OCI-LY1 (cell line): Measurements from ENCODE around the gene SEMA6D.

Experiments used
- H2AFZ ChIP-seq: fragments of 200-600 bp; sonication (generic), shearing (Covaris generic); 2 replicates; pipeline ENCODE4 v1.6.0; 2014; ENCODE audit warnings: antibody characterized with exemption, mild to moderate bottlenecking, low read length
- H3F3A ChIP-seq: fragments of 200-600 bp; sonication (generic), shearing (Covaris generic); 2 replicates; pipeline ENCODE4 v1.6.0; 2014; ENCODE audit warnings: mild to moderate bottlenecking, antibody characterized with exemption, low read length, moderate library complexity; ENCODE audit not compliant: insufficient read depth
- H3K27ac ChIP-seq: fragments of 200-600 bp; sonication (generic); 2 replicates; pipeline ENCODE4 v1.5.1; 2014; ENCODE audit warnings: low read length, mixed run types, mild to moderate bottlenecking, low read depth; ENCODE audit not compliant: poor library complexity, severe bottlenecking
- H3K27me3 ChIP-seq: fragments of 200-600 bp; sonication (generic); 2 replicates; pipeline ENCODE4 v1.6.0; 2014; ENCODE audit warnings: antibody characterized with exemption, mild to moderate bottlenecking, low read length, moderate library complexity; ENCODE audit not compliant: insufficient read depth
- H3K36me3 ChIP-seq: fragments of 200-600 bp; sonication (generic); 2 replicates; pipeline ENCODE4 v1.6.1; 2014; ENCODE audit warnings: mild to moderate bottlenecking, antibody characterized with exemption, low read length, moderate library complexity, mixed read lengths; ENCODE audit not compliant: insufficient read depth
- H3K4me1 ChIP-seq: fragments of 200-600 bp; sonication (generic); 2 replicates; pipeline ENCODE4 v1.5.1; 2014; ENCODE audit warnings: mild to moderate bottlenecking, low read length, moderate library complexity; ENCODE audit not compliant: insufficient read depth, severe bottlenecking
- H3K4me2 ChIP-seq: fragments of 200-600 bp; sonication (generic), shearing (Covaris generic); 2 replicates; pipeline ENCODE4 v1.6.1; 2014; ENCODE audit warnings: low read length
- H3K4me3 ChIP-seq: fragments of 200-600 bp; sonication (generic); 2 replicates; pipeline ENCODE4 v1.5.1; 2014; ENCODE audit warnings: low read length, low read depth, mild to moderate bottlenecking, mixed read lengths; ENCODE audit not compliant: poor library complexity, severe bottlenecking
- H3K79me2 ChIP-seq: fragments of 200-600 bp; shearing (Covaris generic); 2 replicates; pipeline ENCODE4 v1.6.1; 2016; ENCODE audit warnings: mixed run types, low read length, mixed read lengths; ENCODE audit not compliant: insufficient read depth
- H3K9ac ChIP-seq: fragments of 200-600 bp; sonication (generic), shearing (Covaris generic); 2 replicates; pipeline ENCODE4 v1.6.1; 2014; ENCODE audit warnings: mild to moderate bottlenecking, low read length, mixed read lengths
- H3K9me2 ChIP-seq: fragments of 200-600 bp; sonication (generic), shearing (Covaris generic); 2 replicates; pipeline ENCODE4 v1.6.1; 2014; ENCODE audit warnings: low read depth, mild to moderate bottlenecking, low read length, mixed read lengths
- H3K9me3 ChIP-seq: fragments of 200-600 bp; shearing (Covaris generic); 2 replicates; pipeline ENCODE4 v1.6.1; 2014; ENCODE audit warnings: low read length, mixed read lengths
- H4K20me1 ChIP-seq: fragments of 200-600 bp; sonication (generic), shearing (Covaris generic); 2 replicates; pipeline ENCODE4 v1.6.0; 2016; ENCODE audit warnings: mild to moderate bottlenecking, low read length; ENCODE audit not compliant: insufficient read depth
- CTCF ChIP-seq: fragments of 200-600 bp; sonication (generic), shearing (Covaris generic); IDR thresholded peaks from 2 replicates; pipeline ENCODE4 v1.5.1; 2017; ENCODE audit warnings: mild to moderate bottlenecking, antibody characterized with exemption, low read length, moderate library complexity, mixed read lengths
- EZH2 ChIP-seq: fragments of 200-600 bp; sonication (generic), shearing (Covaris generic); IDR thresholded peaks from 2 replicates; pipeline ENCODE4 v1.8.0; 2017; ENCODE audit warnings: borderline replicate concordance, mixed run types, mild to moderate bottlenecking, antibody characterized with exemption, low read length, moderate library complexity, mixed read lengths

Gene SEMA6D

GRCh38 chr15:47768735-47769134 is 51.4 kb downstream of the SEMA6D start:
- Histone ChIP-seq H3F3A (no peaks in the 10 kb centered on the region), H3K4me3 (no peak overlapping the region), H3K27ac (no peak overlapping the region), H3K9me2 (no peaks in the 10 kb centered on the region), H3K4me1 (no peaks in the 10 kb centered on the region), H3K9ac (no peak overlapping the region), H3K4me2 (no peak overlapping the region), H3K36me3 (no peaks in the 10 kb centered on the region), H4K20me1 (no peaks in the 10 kb centered on the region), H3K27me3 (no peaks in the 10 kb centered on the region), H2AFZ (no peak overlapping the region), H3K79me2 (no peaks in the 10 kb centered on the region), H3K9me3 (no peaks in the 10 kb centered on the region)
- no peak for TF ChIP-seq EZH2
- TF ChIP-seq CTCF: no peak

GRCh38 chr15:47769166-47769565 is 51.9 kb downstream of the SEMA6D start:
- Histone ChIP-seq H2AFZ (no peak overlapping the region), H3K27ac (no peak overlapping the region), H3K9ac (no peak overlapping the region), H3K9me2 (no peaks in the 10 kb centered on the region), H3K4me1 (no peaks in the 10 kb centered on the region), H3K36me3 (no peaks in the 10 kb centered on the region), H3K4me2 (no peak overlapping the region), H3K79me2 (no peaks in the 10 kb centered on the region), H4K20me1 (no peaks in the 10 kb centered on the region), H3K9me3 (no peaks in the 10 kb centered on the region), H3K4me3 (no peak overlapping the region), H3F3A (no peaks in the 10 kb centered on the region), H3K27me3 (no peaks in the 10 kb centered on the region)
- no peak for TF ChIP-seq CTCF
- no peak for TF ChIP-seq EZH2

GRCh38 chr15:47773143-47773542 is 55.8 kb downstream of the SEMA6D start:
- Histone ChIP-seq H3K79me2 (no peaks in the 10 kb centered on the region), H3K4me3 (no peak overlapping the region), H4K20me1 (no peaks in the 10 kb centered on the region), H3K4me2 (no peak overlapping the region), H3K4me1 (no peaks in the 10 kb centered on the region), H3K9me2 (no peaks in the 10 kb centered on the region), H3K27ac (no peak overlapping the region), H3K9me3 (no peaks in the 10 kb centered on the region), H3K9ac (no peak overlapping the region), H3F3A (no peaks in the 10 kb centered on the region), H2AFZ (no peak overlapping the region), H3K36me3 (no peaks in the 10 kb centered on the region), H3K27me3 (no peaks in the 10 kb centered on the region)
- TF ChIP-seq CTCF: no peak
- TF ChIP-seq EZH2: no peak
